ENCODE measurements around the gene PLEK.
"Not testable (repeated sequence)": the region's sequence is repeated elsewhere in the genome, so short reads cannot be mapped to it uniquely, and the experiment has no call there.

PLEK gene

DNA sequence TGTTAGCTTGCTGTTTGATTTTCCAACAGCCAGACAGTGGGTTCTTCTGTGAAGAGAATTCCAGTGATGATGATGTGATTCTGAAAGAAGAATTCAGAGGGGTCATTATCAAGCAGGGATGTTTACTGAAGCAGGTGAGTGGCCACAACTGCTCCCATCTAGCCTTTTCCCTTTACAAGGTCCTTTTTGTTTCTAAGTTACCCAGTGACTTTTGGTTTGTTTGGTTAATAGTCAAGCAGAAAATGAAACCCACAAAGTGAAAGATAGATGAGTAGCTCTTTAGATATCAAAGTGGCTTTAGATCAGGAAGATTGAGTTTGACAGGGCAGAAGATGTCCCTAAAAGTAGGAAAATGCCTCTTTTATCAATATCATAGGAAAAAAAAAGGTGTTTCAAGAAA lies 23.3 kb downstream of the PLEK start:
- DNase-seq (ENCODE audit: low read depth), result no peak
- H3K4me3 ChIP-seq (ENCODE audit: low read length), result no peak overlapping the region
- TF ChIP-seq, protein P1, sequence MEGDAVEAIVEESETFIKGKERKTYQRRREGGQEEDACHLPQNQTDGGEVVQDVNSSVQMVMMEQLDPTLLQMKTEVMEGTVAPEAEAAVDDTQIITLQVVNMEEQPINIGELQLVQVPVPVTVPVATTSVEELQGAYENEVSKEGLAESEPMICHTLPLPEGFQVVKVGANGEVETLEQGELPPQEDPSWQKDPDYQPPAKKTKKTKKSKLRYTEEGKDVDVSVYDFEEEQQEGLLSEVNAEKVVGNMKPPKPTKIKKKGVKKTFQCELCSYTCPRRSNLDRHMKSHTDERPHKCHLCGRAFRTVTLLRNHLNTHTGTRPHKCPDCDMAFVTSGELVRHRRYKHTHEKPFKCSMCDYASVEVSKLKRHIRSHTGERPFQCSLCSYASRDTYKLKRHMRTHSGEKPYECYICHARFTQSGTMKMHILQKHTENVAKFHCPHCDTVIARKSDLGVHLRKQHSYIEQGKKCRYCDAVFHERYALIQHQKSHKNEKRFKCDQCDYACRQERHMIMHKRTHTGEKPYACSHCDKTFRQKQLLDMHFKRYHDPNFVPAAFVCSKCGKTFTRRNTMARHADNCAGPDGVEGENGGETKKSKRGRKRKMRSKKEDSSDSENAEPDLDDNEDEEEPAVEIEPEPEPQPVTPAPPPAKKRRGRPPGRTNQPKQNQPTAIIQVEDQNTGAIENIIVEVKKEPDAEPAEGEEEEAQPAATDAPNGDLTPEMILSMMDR (IDR thresholded peaks at IDR 0.05; ENCODE audit: insufficient read depth, low read depth, low read length, missing control alignments), result no peak

DNA sequence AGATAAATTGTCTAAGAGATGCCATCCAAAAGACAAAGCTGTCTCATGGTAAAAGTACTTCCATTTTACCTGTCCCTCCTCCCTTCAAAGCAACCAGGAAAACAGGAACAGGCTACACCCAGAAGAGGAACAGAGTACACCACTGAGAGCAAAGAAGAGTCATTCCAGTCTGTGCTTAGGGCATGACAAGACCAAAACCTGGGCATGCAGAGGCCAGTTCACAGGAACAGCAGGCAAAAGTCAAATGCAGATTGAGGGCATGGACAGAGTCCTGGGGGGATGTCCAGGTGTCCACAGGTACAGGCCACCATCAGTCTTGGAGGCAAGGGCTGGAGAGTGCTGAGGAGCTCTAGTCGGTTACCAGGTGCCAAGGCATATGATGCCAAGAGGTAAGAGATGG lies 23.7 kb downstream of the PLEK start:
- peak; percentile 7 for DNase-seq (ENCODE audit: low read depth)
- TF ChIP-seq, protein P1 (IDR thresholded peaks at IDR 0.05; ENCODE audit: insufficient read depth, low read depth, low read length, missing control alignments), result no peak
- H3K4me3 ChIP-seq (ENCODE audit: low read length), result no peak overlapping the region

DNA sequence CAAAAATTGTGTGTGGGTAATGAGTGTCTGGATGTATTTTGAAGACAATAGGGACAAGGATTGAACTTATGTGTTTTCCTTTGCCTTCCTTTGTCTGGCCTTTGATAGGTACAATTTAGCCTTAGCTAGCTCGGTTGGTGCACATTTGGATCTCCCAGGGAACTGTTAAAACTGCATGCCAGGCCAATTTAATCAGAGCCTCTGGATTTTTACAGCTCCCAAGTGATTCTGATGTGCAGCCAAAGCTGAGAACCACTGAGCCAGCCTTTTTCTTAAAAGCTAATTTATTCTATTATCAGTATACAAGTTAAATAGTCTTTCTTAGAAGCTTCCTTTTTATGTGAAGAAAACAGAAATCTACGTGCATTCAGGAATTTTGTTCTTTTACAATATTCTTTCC lies 25.0 kb downstream of the PLEK start:
- DNase-seq (ENCODE audit: low read depth), result no peak
- TF ChIP-seq, protein P1 (IDR thresholded peaks at IDR 0.05; ENCODE audit: insufficient read depth, low read depth, low read length, missing control alignments), result no peak
- H3K4me3 ChIP-seq (ENCODE audit: low read length), result no peak overlapping the region

DNA sequence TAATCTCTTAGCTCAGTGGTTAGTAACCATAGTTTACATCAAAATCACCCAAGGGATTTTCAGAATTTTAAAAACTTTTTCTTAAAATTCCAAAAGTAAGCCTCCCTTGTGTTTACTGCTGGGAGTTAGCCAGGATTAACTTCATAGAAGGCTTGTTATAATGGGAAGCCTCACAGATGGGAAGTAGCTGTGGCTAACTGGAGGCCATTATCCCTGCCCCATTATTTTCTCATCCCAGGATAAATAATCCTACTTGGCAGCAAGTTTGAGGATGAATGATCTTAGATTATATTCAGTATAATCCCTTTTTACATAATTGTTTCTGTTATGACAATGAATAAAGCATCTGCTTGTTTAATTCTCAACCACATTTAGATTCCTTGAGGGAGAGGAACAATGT lies 25.5 kb downstream of the PLEK start:
- no peak for DNase-seq (ENCODE audit: low read depth)
- no peak overlapping the region for H3K4me3 ChIP-seq (ENCODE audit: low read length)
- TF ChIP-seq, protein P1 (IDR thresholded peaks at IDR 0.05; ENCODE audit: insufficient read depth, low read depth, low read length, missing control alignments), result no peak

DNA sequence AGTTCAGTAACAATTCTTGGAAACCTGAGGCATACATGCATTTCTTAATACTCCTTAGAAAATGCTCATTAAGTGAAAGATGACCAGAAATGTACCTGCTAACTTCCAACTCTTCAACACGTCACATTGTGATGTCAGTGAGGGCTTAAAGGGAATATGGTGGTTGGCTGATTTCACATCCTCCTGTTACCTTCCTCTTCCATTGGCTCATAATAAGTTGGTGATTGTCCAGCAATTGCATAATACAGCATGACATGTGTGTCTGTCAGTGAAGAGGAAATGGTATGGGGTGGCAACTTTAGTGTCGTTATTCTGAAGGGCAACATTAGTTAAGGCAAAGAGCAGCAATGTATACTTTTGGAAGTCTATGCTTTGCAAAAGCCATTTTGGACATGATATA lies 26.0 kb downstream of the PLEK start:
- peak; percentile 40 for DNase-seq (ENCODE audit: low read depth)
- H3K4me3 ChIP-seq (ENCODE audit: low read length), result no peak overlapping the region
- TF ChIP-seq, protein P1 (IDR thresholded peaks at IDR 0.05; ENCODE audit: insufficient read depth, low read depth, low read length, missing control alignments), result no peak

DNA sequence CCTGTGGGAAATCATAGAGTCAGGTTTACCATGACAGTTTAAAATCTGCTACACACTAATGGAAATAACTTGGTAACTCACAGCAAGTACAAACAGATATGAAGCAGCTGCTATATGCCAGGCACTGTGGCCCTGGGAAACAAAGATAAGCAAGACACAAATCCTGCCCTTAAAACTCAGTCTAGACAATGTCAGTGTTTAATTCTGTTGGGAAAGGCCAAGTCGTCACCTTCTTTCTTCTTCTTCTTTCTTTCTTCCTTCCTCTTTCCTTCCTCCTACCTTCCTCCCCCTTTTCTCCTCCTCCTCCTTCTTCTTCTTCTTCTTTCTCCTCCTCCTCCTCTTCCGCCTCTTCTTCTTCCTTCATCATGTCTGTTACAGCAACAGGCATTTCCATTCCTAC lies 26.8 kb downstream of the PLEK start:
- no peak overlapping the region for H3K4me3 ChIP-seq (ENCODE audit: low read length)
- TF ChIP-seq, protein P1 (IDR thresholded peaks at IDR 0.05; ENCODE audit: insufficient read depth, low read depth, low read length, missing control alignments), result no peak
- DNase-seq (ENCODE audit: low read depth), result no peak

DNA sequence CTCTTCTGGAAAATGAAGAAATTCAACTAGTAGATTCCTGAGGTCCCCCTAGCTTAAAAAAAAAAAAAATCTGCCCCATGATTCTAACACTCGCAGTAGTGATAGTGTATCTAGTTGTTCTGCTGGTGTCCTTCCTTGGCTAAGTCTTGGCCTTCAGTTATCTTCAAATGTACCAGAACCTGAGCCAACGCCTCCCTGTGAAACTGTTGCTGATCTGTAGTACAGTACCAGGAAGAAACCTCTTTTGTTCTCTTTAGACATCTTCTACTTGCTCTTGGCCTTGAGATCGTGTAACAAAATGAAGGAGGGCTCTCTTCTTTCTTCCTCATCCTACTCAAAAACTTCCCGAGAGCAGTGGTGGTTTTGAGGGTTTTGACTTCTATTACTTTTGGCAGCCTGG lies 31.0 kb downstream of the PLEK start:
- DNase-seq (ENCODE audit: low read depth), result no peak
- H3K4me3 ChIP-seq (ENCODE audit: low read length), result no peak overlapping the region
- TF ChIP-seq, protein P1 (IDR thresholded peaks at IDR 0.05; ENCODE audit: insufficient read depth, low read depth, low read length, missing control alignments), result no peak

DNA sequence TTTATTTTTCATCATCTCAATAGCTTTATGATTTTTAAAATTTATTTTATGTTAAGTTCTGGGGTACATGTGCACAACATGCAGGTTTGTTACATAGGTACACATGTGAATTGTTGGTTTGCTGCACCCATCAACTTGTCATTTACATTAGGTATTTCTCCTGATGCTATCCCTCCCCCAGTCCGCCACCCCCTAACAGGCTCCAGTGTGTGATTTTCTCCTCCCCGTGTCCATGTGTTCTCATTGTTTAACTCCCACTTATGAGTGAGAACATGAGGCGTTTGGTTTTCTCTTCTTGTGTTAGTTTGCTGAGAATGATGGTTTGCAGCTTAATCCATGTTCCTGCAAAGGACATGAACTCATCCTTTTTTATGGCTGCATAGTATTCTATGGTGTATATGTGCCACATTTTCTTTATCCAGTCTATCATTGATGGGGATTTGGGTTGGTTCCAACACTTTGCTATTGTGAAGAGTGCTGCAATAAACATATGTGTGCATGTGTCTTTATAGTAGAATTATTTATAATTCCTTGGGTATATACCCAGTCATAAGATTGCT lies 32.7 kb downstream of the PLEK start:
- not testable (repeated sequence) for DNase-seq (ENCODE audit: low read depth); H3K4me3 ChIP-seq (ENCODE audit: low read length)

Data from epithelial cell of esophagus (primary cell).